ENCODE data around the gene ZFHX3. TPM values are rescaled to one million over a fixed set of nuclear protein-coding genes. Genes with fewer than 3 reads are reported as not detected.

Gene ZFHX3
- total and polyA plus RNA-seq, 2 donors (not counting 3 experiments of a cell fraction or from before 2014, with no cell fraction given): 3.7 to 18.8 TPM

DNA sequence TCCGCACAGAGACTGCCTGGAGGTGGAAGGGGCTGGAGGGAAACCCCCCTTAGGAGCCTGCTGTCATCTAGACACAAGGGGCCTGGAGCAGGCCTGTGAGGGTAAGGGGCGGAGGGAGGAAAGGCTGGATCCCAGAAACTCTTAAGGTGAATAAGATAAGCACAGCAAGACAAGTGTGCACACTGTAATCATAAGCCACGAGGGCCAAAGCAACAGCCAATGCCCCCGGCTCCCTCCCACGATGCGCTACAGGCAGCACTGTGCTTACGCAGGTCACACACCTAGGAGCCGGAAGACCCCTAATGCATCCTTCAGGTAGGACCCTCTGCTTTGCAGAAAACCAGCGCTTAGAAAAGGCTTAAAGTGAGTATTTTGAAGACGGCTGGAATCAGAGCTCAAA is 24.6 kb downstream of the ZFHX3 start:
- BruUV-seq (replicated peaks): no TSS peak
- FAIRE-seq (no peak), DNase-seq (ENCODE audit: low read depth, low spot score) (no peak)
- H3K4me1 ChIP-seq (ENCODE audit: control insufficient read depth, extremely low read depth, insufficient read depth, low read length): peaks cover 25% of the 10 kb centered on the region
- no peaks in the 10 kb centered on the region for H3K36me3 ChIP-seq (ENCODE audit: control insufficient read depth in 2 of 2, extremely low read depth in 1 of 2, insufficient read depth in 2 of 2, low read length in 2 of 2)
- no peak for TF ChIP-seq MAX (IDR thresholded peaks at IDR 0.05; ENCODE audit: insufficient read depth, insufficient read length)
- TF ChIP-seq EZH2 (IDR thresholded peaks at IDR 0.05; ENCODE audit: borderline replicate concordance, low read depth, low read length, severe bottlenecking): no peak
- no peak for TF ChIP-seq POLR2AphosphoS5 (IDR thresholded peaks at IDR 0.05; ENCODE audit: insufficient read depth, low read depth, low read length)
- no peak for TF ChIP-seq POLR2A (IDR thresholded peaks at IDR 0.05; ENCODE audit: low read depth, low read length)
- TF ChIP-seq, protein P1, sequence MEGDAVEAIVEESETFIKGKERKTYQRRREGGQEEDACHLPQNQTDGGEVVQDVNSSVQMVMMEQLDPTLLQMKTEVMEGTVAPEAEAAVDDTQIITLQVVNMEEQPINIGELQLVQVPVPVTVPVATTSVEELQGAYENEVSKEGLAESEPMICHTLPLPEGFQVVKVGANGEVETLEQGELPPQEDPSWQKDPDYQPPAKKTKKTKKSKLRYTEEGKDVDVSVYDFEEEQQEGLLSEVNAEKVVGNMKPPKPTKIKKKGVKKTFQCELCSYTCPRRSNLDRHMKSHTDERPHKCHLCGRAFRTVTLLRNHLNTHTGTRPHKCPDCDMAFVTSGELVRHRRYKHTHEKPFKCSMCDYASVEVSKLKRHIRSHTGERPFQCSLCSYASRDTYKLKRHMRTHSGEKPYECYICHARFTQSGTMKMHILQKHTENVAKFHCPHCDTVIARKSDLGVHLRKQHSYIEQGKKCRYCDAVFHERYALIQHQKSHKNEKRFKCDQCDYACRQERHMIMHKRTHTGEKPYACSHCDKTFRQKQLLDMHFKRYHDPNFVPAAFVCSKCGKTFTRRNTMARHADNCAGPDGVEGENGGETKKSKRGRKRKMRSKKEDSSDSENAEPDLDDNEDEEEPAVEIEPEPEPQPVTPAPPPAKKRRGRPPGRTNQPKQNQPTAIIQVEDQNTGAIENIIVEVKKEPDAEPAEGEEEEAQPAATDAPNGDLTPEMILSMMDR (IDR thresholded peaks at IDR 0.05; ENCODE audit: extremely low read depth in 1 of 2, insufficient read depth in 1 of 2, low read depth in 1 of 2, low read length in 2 of 2): no peak
- no peak for TF ChIP-seq JUN (IDR thresholded peaks at IDR 0.05; ENCODE audit: borderline replicate concordance, insufficient read depth, insufficient read length, low read depth)
- H2AFZ ChIP-seq (ENCODE audit: low read depth, low read length): no peak overlapping the region
- H4K20me1 ChIP-seq (replicated peaks; ENCODE audit: control insufficient read depth, extremely low read depth, insufficient read depth, low read length): no peaks in the 10 kb centered on the region
- H3K4me3 ChIP-seq (replicated peaks in 1 of 3; ENCODE audit: insufficient read depth in 1 of 3, low read depth in 1 of 3, low read length in 3 of 3): no peak overlapping the region
- no peak overlapping the region for H3K27ac ChIP-seq (ENCODE audit: insufficient read depth, low read depth, low read length)
- dilution Hi-C loops (cut with MboI; ENCODE audit: extremely low pct_ligation_motif_present, low sequenced_read_pairs) (no loop called here), intact Hi-C loops (cut with micrococcal nuclease) (no loop called here)
- H3K79me2 ChIP-seq (ENCODE audit: control insufficient read depth, insufficient read depth, low read length): peaks cover 34% of the 10 kb centered on the region
- H3K27me3 ChIP-seq (ENCODE audit: control insufficient read depth in 2 of 2, insufficient read depth in 2 of 2, low read length in 2 of 2): no peaks in the 10 kb centered on the region
- no peaks in the 10 kb centered on the region for H3K9me1 ChIP-seq (replicated peaks; ENCODE audit: control insufficient read depth, extremely low read depth, insufficient read depth, low read length)
- ChIA-PET CTCF (no interaction called here), POLR2A (no interaction called here)
- H3K9me3 ChIP-seq (replicated peaks; ENCODE audit: control insufficient read depth, insufficient read depth, low read length): no peaks in the 10 kb centered on the region
- H3K4me2 ChIP-seq (ENCODE audit: insufficient read depth, low read length): no peak overlapping the region
- H3K9ac ChIP-seq (replicated peaks; ENCODE audit: extremely low read depth, insufficient read depth, low read length): no peak overlapping the region

DNA sequence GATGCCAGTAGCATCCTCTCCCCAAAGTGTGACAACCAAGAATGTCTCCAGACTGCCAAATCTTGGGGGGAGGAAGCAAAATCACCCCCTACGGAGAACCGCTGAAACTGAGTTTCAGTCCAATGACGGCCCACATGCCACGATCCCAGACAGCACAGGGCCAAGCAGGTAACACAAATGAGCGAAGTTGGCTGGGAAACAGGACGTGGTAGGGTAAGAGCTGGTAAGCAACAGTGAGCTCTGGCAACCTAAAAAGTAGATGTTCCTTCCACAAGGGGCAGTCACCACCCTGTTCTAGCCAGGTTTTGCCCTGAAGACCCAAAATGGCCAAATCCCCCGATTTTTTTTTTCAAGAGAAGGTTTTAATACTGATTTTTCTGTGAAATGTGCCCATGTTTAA is 25.4 kb downstream of the ZFHX3 start:
- Histone ChIP-seq H3K4me3 (replicated peaks in 1 of 3; ENCODE audit: insufficient read depth in 1 of 3, low read depth in 1 of 3, low read length in 3 of 3) (no peak overlapping the region), H3K36me3 (ENCODE audit: control insufficient read depth in 2 of 2, extremely low read depth in 1 of 2, insufficient read depth in 2 of 2, low read length in 2 of 2) (no peaks in the 10 kb centered on the region), H4K20me1 (replicated peaks; ENCODE audit: control insufficient read depth, extremely low read depth, insufficient read depth, low read length) (no peaks in the 10 kb centered on the region), H3K27ac (ENCODE audit: insufficient read depth, low read depth, low read length) (no peak overlapping the region), H3K27me3 (ENCODE audit: control insufficient read depth in 2 of 2, insufficient read depth in 2 of 2, low read length in 2 of 2) (no peaks in the 10 kb centered on the region), H3K79me2 (ENCODE audit: control insufficient read depth, insufficient read depth, low read length) (peaks cover 34% of the 10 kb centered on the region), H2AFZ (ENCODE audit: low read depth, low read length) (no peak overlapping the region), H3K9me1 (replicated peaks; ENCODE audit: control insufficient read depth, extremely low read depth, insufficient read depth, low read length) (no peaks in the 10 kb centered on the region), H3K4me2 (ENCODE audit: insufficient read depth, low read length) (no peak overlapping the region), H3K4me1 (ENCODE audit: control insufficient read depth, extremely low read depth, insufficient read depth, low read length) (peaks cover 25% of the 10 kb centered on the region), H3K9ac (replicated peaks; ENCODE audit: extremely low read depth, insufficient read depth, low read length) (no peak overlapping the region), H3K9me3 (replicated peaks; ENCODE audit: control insufficient read depth, insufficient read depth, low read length) (no peaks in the 10 kb centered on the region)
- dilution Hi-C loops (cut with MboI; ENCODE audit: extremely low pct_ligation_motif_present, low sequenced_read_pairs) (no loop called here), intact Hi-C loops (cut with micrococcal nuclease) (no loop called here)
- DNase-seq (ENCODE audit: low read depth, low spot score) (no peak), FAIRE-seq (no peak)
- BruUV-seq (replicated peaks): no TSS peak
- TF ChIP-seq, protein P1 (IDR thresholded peaks at IDR 0.05; ENCODE audit: extremely low read depth in 1 of 2, insufficient read depth in 1 of 2, low read depth in 1 of 2, low read length in 2 of 2): no peak
- TF ChIP-seq POLR2AphosphoS5 (IDR thresholded peaks at IDR 0.05; ENCODE audit: insufficient read depth, low read depth, low read length) (no peak), MAX (IDR thresholded peaks at IDR 0.05; ENCODE audit: insufficient read depth, insufficient read length) (no peak), EZH2 (IDR thresholded peaks at IDR 0.05; ENCODE audit: borderline replicate concordance, low read depth, low read length, severe bottlenecking) (no peak), GATA2 (IDR thresholded peaks at IDR 0.05; ENCODE audit: insufficient read depth, insufficient read length, low read depth, low read length) (no peak), MYC (IDR thresholded peaks at IDR 0.05; ENCODE audit: low read depth, low read length) (no peak)
- POLR2A ChIA-PET: no interaction called here
- CTCF ChIA-PET: no interaction called here

All from endothelial cell of umbilical vein (primary cell).